ENCODE data around the gene FAM107B. TPM values are rescaled to one million over a fixed set of nuclear protein-coding genes. Genes with fewer than 3 reads are reported as not detected.

FAM107B gene
- total and polyA plus RNA-seq, 2 experiments from 2014 or later: 11.0 to 17.6 TPM

DNA sequence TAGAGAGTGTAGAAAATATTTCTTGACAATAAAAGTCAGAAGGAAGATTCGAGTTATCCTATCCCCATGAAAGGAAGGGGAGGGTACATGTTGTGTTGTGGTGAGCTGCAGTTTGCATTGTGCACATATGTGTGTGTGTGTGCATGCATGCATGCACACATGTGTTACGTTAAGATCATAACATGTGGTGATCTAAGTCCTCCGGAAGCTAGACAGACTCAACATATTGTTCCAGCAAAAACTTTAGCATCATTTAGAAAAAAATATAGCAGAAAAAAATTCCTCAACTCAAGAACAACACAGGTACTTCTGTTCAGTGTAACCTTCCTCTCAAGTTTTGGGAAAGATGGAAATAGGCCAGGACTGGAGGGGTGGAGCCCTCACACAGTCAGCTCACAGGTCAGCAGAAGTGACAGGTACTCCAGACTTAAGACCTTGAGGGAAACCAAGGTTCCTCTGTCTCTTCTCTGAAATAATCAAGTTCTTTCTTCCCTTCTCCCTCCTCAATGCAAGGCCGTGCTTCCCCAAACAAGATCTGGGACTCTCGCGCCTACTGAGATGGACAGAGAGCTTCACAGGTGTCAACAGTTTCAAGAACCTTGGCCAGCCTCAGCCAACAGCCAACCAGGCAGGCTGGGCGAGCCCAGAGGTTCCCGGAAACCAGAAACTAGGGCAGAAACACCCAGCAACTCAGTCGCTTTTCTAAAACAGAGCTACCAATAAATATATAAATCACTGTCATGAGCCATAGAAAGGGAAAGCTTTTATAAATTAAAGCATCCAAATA lies 205.2 kb downstream of the FAM107B start:
- peaks cover 43% of the 10 kb centered on the region for H3K79me2 ChIP-seq (replicated peaks; ENCODE audit: insufficient read depth)
- H3K36me3 ChIP-seq (ENCODE audit: insufficient read depth): no peaks in the 10 kb centered on the region
- peaks cover 7% of the 10 kb centered on the region for H3K27me3 Mint-ChIP-seq (ENCODE audit: insufficient read depth, low read depth, poor library complexity)
- H3F3A ChIP-seq (replicated peaks; ENCODE audit: low read depth): no peaks in the 10 kb centered on the region
- H3K36me3 Mint-ChIP-seq (ENCODE audit: low read depth): peaks cover 28% of the 10 kb centered on the region
- DNase-seq (ENCODE audit: low spot score) (no peak), ATAC-seq (no peak)
- H3K4me1 ChIP-seq (ENCODE audit: insufficient read depth): no peaks in the 10 kb centered on the region
- no peak overlapping the region for H3K27ac Mint-ChIP-seq
- peaks cover 12% of the 10 kb centered on the region; the same call in 1 of the 3 replicates for H3K9me3 Mint-ChIP-seq
- peaks cover 4% of the 10 kb centered on the region; the same call in 2 of the 3 replicates for H3K4me1 Mint-ChIP-seq
- no peak overlapping the region for H3K4me2 ChIP-seq
- no peak overlapping the region for H2AFZ ChIP-seq
- no peak overlapping the region for H3K4me3 ChIP-seq
- H3K27ac ChIP-seq (ENCODE audit: low read depth): no peak overlapping the region
- peaks cover 13% of the 10 kb centered on the region; the same call in 1 of the 2 replicates for H4K20me1 ChIP-seq (replicated peaks; ENCODE audit: insufficient read depth)
- 0 out of 2 replicates have a peak, but pooled peaks cover 3% of the 10 kb centered on the region for H3K9me2 ChIP-seq (ENCODE audit: insufficient read depth)
- H3K4me3 Mint-ChIP-seq: no peak overlapping the region
- no peak for TF ChIP-seq EZH2phosphoT487 (IDR thresholded peaks at IDR 0.05; ENCODE audit: unreplicated experiment)
- TF ChIP-seq EZH2 (IDR thresholded peaks at IDR 0.05; ENCODE audit: low read depth, unreplicated experiment): no peak
- TF ChIP-seq ZNF331 (CRISPR knock-in tag; IDR thresholded peaks at IDR 0.05; ENCODE audit: low read depth): no peak
- TF ChIP-seq, protein P1, sequence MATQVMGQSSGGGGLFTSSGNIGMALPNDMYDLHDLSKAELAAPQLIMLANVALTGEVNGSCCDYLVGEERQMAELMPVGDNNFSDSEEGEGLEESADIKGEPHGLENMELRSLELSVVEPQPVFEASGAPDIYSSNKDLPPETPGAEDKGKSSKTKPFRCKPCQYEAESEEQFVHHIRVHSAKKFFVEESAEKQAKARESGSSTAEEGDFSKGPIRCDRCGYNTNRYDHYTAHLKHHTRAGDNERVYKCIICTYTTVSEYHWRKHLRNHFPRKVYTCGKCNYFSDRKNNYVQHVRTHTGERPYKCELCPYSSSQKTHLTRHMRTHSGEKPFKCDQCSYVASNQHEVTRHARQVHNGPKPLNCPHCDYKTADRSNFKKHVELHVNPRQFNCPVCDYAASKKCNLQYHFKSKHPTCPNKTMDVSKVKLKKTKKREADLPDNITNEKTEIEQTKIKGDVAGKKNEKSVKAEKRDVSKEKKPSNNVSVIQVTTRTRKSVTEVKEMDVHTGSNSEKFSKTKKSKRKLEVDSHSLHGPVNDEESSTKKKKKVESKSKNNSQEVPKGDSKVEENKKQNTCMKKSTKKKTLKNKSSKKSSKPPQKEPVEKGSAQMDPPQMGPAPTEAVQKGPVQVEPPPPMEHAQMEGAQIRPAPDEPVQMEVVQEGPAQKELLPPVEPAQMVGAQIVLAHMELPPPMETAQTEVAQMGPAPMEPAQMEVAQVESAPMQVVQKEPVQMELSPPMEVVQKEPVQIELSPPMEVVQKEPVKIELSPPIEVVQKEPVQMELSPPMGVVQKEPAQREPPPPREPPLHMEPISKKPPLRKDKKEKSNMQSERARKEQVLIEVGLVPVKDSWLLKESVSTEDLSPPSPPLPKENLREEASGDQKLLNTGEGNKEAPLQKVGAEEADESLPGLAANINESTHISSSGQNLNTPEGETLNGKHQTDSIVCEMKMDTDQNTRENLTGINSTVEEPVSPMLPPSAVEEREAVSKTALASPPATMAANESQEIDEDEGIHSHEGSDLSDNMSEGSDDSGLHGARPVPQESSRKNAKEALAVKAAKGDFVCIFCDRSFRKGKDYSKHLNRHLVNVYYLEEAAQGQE (IDR thresholded peaks at IDR 0.05; ENCODE audit: unreplicated experiment): no peak
- TF ChIP-seq NANOG (IDR thresholded peaks at IDR 0.05; ENCODE audit: borderline replicate concordance): no peak
- no peak for TF ChIP-seq STAT1 (IDR thresholded peaks at IDR 0.05; ENCODE audit: unreplicated experiment)
- TF ChIP-seq JUNB (IDR thresholded peaks at IDR 0.05; ENCODE audit: unreplicated experiment): no peak
- TF ChIP-seq, protein P2, sequence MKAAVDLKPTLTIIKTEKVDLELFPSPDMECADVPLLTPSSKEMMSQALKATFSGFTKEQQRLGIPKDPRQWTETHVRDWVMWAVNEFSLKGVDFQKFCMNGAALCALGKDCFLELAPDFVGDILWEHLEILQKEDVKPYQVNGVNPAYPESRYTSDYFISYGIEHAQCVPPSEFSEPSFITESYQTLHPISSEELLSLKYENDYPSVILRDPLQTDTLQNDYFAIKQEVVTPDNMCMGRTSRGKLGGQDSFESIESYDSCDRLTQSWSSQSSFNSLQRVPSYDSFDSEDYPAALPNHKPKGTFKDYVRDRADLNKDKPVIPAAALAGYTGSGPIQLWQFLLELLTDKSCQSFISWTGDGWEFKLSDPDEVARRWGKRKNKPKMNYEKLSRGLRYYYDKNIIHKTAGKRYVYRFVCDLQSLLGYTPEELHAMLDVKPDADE (IDR thresholded peaks at IDR 0.05): no peak
- TF ChIP-seq POLR2AphosphoS5 (IDR thresholded peaks at IDR 0.05; ENCODE audit: low read depth): no peak
- TF ChIP-seq CREB1 (CRISPR knock-in tag; IDR thresholded peaks at IDR 0.05; ENCODE audit: low read depth): no peak
- TF ChIP-seq, protein P3, sequence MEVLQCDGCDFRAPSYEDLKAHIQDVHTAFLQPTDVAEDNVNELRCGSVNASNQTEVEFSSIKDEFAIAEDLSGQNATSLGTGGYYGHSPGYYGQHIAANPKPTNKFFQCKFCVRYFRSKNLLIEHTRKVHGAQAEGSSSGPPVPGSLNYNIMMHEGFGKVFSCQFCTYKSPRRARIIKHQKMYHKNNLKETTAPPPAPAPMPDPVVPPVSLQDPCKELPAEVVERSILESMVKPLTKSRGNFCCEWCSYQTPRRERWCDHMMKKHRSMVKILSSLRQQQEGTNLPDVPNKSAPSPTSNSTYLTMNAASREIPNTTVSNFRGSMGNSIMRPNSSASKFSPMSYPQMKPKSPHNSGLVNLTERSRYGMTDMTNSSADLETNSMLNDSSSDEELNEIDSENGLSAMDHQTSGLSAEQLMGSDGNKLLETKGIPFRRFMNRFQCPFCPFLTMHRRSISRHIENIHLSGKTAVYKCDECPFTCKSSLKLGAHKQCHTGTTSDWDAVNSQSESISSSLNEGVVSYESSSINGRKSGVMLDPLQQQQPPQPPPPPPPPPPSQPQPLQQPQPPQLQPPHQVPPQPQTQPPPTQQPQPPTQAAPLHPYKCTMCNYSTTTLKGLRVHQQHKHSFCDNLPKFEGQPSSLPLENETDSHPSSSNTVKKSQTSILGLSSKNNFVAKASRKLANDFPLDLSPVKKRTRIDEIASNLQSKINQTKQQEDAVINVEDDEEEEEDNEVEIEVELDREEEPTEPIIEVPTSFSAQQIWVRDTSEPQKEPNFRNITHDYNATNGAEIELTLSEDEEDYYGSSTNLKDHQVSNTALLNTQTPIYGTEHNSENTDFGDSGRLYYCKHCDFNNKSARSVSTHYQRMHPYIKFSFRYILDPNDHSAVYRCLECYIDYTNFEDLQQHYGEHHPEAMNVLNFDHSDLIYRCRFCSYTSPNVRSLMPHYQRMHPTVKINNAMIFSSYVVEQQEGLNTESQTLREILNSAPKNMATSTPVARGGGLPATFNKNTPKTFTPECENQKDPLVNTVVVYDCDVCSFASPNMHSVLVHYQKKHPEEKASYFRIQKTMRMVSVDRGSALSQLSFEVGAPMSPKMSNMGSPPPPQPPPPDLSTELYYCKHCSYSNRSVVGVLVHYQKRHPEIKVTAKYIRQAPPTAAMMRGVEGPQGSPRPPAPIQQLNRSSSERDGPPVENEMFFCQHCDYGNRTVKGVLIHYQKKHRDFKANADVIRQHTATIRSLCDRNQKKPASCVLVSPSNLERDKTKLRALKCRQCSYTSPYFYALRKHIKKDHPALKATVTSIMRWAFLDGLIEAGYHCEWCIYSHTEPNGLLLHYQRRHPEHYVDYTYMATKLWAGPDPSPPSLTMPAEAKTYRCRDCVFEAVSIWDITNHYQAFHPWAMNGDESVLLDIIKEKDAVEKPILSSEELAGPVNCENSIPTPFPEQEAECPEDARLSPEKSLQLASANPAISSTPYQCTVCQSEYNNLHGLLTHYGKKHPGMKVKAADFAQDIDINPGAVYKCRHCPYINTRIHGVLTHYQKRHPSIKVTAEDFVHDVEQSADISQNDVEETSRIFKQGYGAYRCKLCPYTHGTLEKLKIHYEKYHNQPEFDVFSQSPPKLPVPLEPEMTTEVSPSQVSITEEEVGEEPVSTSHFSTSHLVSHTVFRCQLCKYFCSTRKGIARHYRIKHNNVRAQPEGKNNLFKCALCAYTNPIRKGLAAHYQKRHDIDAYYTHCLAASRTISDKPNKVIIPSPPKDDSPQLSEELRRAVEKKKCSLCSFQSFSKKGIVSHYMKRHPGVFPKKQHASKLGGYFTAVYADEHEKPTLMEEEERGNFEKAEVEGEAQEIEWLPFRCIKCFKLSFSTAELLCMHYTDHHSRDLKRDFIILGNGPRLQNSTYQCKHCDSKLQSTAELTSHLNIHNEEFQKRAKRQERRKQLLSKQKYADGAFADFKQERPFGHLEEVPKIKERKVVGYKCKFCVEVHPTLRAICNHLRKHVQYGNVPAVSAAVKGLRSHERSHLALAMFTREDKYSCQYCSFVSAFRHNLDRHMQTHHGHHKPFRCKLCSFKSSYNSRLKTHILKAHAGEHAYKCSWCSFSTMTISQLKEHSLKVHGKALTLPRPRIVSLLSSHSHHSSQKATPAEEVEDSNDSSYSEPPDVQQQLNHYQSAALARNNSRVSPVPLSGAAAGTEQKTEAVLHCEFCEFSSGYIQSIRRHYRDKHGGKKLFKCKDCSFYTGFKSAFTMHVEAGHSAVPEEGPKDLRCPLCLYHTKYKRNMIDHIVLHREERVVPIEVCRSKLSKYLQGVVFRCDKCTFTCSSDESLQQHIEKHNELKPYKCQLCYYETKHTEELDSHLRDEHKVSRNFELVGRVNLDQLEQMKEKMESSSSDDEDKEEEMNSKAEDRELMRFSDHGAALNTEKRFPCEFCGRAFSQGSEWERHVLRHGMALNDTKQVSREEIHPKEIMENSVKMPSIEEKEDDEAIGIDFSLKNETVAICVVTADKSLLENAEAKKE (CRISPR knock-in tag; IDR thresholded peaks at IDR 0.05): no peak
- TF ChIP-seq ZNF114 (CRISPR knock-in tag; IDR thresholded peaks at IDR 0.05): no peak
- TF ChIP-seq, protein P4, sequence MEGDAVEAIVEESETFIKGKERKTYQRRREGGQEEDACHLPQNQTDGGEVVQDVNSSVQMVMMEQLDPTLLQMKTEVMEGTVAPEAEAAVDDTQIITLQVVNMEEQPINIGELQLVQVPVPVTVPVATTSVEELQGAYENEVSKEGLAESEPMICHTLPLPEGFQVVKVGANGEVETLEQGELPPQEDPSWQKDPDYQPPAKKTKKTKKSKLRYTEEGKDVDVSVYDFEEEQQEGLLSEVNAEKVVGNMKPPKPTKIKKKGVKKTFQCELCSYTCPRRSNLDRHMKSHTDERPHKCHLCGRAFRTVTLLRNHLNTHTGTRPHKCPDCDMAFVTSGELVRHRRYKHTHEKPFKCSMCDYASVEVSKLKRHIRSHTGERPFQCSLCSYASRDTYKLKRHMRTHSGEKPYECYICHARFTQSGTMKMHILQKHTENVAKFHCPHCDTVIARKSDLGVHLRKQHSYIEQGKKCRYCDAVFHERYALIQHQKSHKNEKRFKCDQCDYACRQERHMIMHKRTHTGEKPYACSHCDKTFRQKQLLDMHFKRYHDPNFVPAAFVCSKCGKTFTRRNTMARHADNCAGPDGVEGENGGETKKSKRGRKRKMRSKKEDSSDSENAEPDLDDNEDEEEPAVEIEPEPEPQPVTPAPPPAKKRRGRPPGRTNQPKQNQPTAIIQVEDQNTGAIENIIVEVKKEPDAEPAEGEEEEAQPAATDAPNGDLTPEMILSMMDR (conservative IDR thresholded peaks at IDR 0.05; ENCODE audit: low read depth in 2 of 2): no peak
- no peaks in the 10 kb centered on the region for H3K27me3 ChIP-seq (ENCODE audit: insufficient read depth)

Measured in GM23338 (cell line).